ENCODE measurements around the gene OXNAD1. TPM values are rescaled to one million over a fixed set of nuclear protein-coding genes. Genes with fewer than 3 reads are reported as not detected.

Gene OXNAD1
- total RNA-seq, 1 experiment from 2014 or later, result 18.5 TPM

DNA sequence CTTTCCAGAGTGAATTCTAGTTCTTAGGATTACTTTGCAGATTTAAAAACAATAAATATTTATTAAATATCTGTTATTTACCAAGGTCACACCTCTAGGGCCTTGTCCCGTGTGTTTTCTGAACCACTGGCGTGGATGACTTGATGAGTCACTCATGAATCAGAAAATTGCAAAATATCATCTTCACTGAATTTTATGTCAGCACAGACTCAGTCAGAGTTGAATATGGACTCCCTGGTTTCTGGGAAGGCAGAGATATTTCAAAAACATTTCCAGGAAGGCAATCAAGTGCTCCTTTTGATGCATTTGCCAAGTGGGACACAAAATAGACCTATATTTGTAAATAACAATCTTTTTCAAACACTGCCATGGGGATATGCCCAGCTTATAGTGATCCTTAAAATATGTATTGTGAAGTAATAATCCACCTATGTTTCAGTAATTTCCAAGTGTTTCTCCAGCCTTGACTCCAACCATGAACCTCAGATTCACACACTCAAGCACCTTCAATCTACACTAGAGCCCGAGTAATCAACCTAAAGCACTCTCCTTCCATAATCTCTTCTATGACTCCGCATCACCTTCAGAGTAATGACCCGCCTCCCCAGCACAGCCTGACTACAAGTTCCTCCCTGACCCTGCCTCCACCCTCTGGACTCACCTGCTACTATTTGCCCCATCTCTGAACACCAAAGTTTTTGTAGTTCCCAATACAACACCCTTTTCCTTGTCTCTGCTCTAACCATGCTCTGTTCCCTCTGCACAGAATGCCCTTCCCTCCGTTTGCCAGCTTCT lies 24.6 kb upstream of the OXNAD1 start:
- Histone ChIP-seq H3K27me3 (ENCODE audit: insufficient read depth, low read depth) (no peaks in the 10 kb centered on the region), H3K9me2 (ENCODE audit: insufficient read depth) (no peaks in the 10 kb centered on the region), H2AFZ (no peak overlapping the region), H3K79me2 (ENCODE audit: low read depth) (no peaks in the 10 kb centered on the region), H3F3A (ENCODE audit: insufficient read depth, low read depth) (peaks cover 4% of the 10 kb centered on the region; the same call in 1 of the 2 replicates), H3K4me2 (peak overlapping the region; percentile 50), H3K4me1 (replicated peaks; ENCODE audit: insufficient read depth) (peaks cover 16% of the 10 kb centered on the region), H4K20me1 (ENCODE audit: insufficient read depth) (no peaks in the 10 kb centered on the region), H3K9me3 (ENCODE audit: insufficient read depth, low read depth) (no peaks in the 10 kb centered on the region), H3K36me3 (ENCODE audit: low read depth) (no peaks in the 10 kb centered on the region), H3K27ac (no peak overlapping the region), H3K4me3 (no peak overlapping the region)
- no TSS peak for BruUV-seq (replicated peaks)
- intact Hi-C loops (cut with micrococcal nuclease; ENCODE audit: unreplicated experiment), result loop anchor here (5.0 to 10.0 kb wide), 4 partner anchors 178 to 1136 kb away; partner anchors contain the start of genes BTD and HACL1
- POLR2A ChIA-PET (ENCODE audit: unreplicated experiment), result no interaction called here
- DNase-seq, result peak in 1 of 2 experiments; percentile 50
- TF ChIP-seq, protein P1, sequence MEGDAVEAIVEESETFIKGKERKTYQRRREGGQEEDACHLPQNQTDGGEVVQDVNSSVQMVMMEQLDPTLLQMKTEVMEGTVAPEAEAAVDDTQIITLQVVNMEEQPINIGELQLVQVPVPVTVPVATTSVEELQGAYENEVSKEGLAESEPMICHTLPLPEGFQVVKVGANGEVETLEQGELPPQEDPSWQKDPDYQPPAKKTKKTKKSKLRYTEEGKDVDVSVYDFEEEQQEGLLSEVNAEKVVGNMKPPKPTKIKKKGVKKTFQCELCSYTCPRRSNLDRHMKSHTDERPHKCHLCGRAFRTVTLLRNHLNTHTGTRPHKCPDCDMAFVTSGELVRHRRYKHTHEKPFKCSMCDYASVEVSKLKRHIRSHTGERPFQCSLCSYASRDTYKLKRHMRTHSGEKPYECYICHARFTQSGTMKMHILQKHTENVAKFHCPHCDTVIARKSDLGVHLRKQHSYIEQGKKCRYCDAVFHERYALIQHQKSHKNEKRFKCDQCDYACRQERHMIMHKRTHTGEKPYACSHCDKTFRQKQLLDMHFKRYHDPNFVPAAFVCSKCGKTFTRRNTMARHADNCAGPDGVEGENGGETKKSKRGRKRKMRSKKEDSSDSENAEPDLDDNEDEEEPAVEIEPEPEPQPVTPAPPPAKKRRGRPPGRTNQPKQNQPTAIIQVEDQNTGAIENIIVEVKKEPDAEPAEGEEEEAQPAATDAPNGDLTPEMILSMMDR (conservative IDR thresholded peaks at IDR 0.05), result no peak
- no peak for TF ChIP-seq EZH2 (IDR thresholded peaks at IDR 0.05; ENCODE audit: low read depth)
- CTCF ChIA-PET, result no interaction called here

DNA sequence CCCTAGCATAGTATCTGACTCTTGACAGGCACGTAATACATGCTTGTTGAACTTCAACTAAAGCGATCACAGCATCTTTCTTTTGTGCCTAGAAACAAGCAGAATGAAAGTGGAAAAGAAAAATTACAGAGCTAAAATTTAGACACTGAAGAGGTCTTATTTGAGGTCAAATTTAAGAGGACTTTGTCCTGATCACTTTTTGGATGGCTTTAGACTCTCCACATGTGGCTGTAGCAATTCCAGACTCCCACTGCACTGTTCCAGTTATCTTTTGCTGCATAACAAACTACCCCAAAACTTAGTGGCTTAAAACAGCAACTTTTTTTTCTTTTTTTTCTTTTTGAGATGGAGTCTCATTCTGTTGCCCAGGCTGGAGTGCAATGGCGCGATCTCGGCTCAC lies 23.8 kb upstream of the OXNAD1 start:
- Histone ChIP-seq H3K79me2 (ENCODE audit: low read depth) (no peaks in the 10 kb centered on the region), H3K4me2 (no peak overlapping the region), H4K20me1 (ENCODE audit: insufficient read depth) (no peaks in the 10 kb centered on the region), H3K36me3 (ENCODE audit: low read depth) (no peaks in the 10 kb centered on the region), H3K4me3 (no peak overlapping the region), H3K27me3 (ENCODE audit: insufficient read depth, low read depth) (no peaks in the 10 kb centered on the region), H3F3A (ENCODE audit: insufficient read depth, low read depth) (peaks cover 4% of the 10 kb centered on the region; the same call in 1 of the 2 replicates), H3K9me2 (ENCODE audit: insufficient read depth) (no peaks in the 10 kb centered on the region), H2AFZ (no peak overlapping the region), H3K9me3 (ENCODE audit: insufficient read depth, low read depth) (no peaks in the 10 kb centered on the region), H3K4me1 (replicated peaks; ENCODE audit: insufficient read depth) (peaks cover 16% of the 10 kb centered on the region), H3K27ac (no peak overlapping the region)
- ChIA-PET CTCF (interaction anchor here (1.0 kb wide), 1 partner anchor 181 kb away, joined by 5 read pairs; no protein-coding TSS in a partner anchor), POLR2A (ENCODE audit: unreplicated experiment) (no interaction called here)
- intact Hi-C loops (cut with micrococcal nuclease; ENCODE audit: unreplicated experiment), result loop anchor here (5.0 to 10.0 kb wide), 4 partner anchors 179 to 1136 kb away; partner anchors contain the start of genes BTD and HACL1
- no peak for DNase-seq
- no TSS peak for BruUV-seq (replicated peaks)
- TF ChIP-seq, protein P1 (conservative IDR thresholded peaks at IDR 0.05), result no peak
- TF ChIP-seq EZH2 (IDR thresholded peaks at IDR 0.05; ENCODE audit: low read depth), result no peak

DNA sequence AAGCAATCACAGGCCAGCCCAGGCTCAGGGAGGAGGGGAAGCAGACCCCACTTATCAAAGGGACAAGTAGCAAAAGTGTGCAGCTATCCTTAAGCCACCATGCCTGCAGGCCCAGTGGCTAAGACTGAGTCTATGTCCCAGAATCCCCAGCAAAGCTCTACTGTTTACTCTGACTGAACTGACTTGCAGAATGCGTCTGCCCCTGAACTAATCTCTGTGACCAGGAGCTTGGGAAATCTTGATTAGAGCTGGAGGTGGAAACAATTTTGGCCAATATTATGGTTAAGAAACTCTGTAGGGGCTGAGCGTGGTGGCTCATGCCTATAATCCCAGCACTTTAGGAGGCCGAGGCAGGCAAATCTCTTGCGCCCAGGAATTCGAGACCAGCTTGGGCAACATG lies 22.8 kb upstream of the OXNAD1 start:
- Histone ChIP-seq H3K27me3 (ENCODE audit: insufficient read depth, low read depth) (no peaks in the 10 kb centered on the region), H3K4me1 (replicated peaks; ENCODE audit: insufficient read depth) (peaks cover 16% of the 10 kb centered on the region), H3K4me2 (no peak overlapping the region), H3K9me2 (ENCODE audit: insufficient read depth) (no peaks in the 10 kb centered on the region), H3K4me3 (no peak overlapping the region), H2AFZ (no peak overlapping the region), H3K79me2 (ENCODE audit: low read depth) (no peaks in the 10 kb centered on the region), H4K20me1 (ENCODE audit: insufficient read depth) (no peaks in the 10 kb centered on the region), H3F3A (ENCODE audit: insufficient read depth, low read depth) (peaks cover 4% of the 10 kb centered on the region; the same call in 1 of the 2 replicates), H3K27ac (no peak overlapping the region), H3K36me3 (ENCODE audit: low read depth) (no peaks in the 10 kb centered on the region), H3K9me3 (ENCODE audit: insufficient read depth, low read depth) (no peaks in the 10 kb centered on the region)
- intact Hi-C loops (cut with micrococcal nuclease; ENCODE audit: unreplicated experiment), result loop anchor here (5.0 to 10.0 kb wide), 4 partner anchors 180 to 1137 kb away; partner anchors contain the start of genes BTD and HACL1
- TF ChIP-seq EZH2 (IDR thresholded peaks at IDR 0.05; ENCODE audit: low read depth), result no peak
- TF ChIP-seq, protein P1 (conservative IDR thresholded peaks at IDR 0.05), result no peak
- BruUV-seq (replicated peaks), result no TSS peak
- ChIA-PET CTCF (interaction anchor here (1.0 kb wide), 1 partner anchor 182 kb away, joined by 5 read pairs; no protein-coding TSS in a partner anchor), POLR2A (ENCODE audit: unreplicated experiment) (no interaction called here)
- DNase-seq, result no peak
